GM19043 (cell line): ENCODE measurements around the gene LGR5.

Experiments used
- ATAC-seq: cut with Tn5 transposase; IDR thresholded peaks from one replicate; pipeline ENCODE4 v1.9.1; 2021; ENCODE audit warnings: low read depth; ENCODE audit not compliant: unreplicated experiment

Gene LGR5

GRCh38 chr12:71436696-71437095 lies 2.9 kb upstream of the LGR5 start:
- ATAC-seq, result no peak

- no peak for ATAC-seq
These were observed 782 bp upstream of the LGR5 start for GRCh38 chr12:71438670-71439361.

- ATAC-seq, result no peak
These were observed 311 bp upstream of the LGR5 start for GRCh38 chr12:71439362-71439612.

GRCh38 chr12:71440345-71440762 lies 756 bp downstream of the LGR5 start:
- ATAC-seq, result no peak

- peak; percentile 56 for ATAC-seq
These were observed 1.5 kb downstream of the LGR5 start for GRCh38 chr12:71440763-71441748.

- ATAC-seq, result no peak
These were observed 2.4 kb downstream of the LGR5 start for GRCh38 chr12:71441836-71442566.

GRCh38 chr12:71442567-71442931 lies 3.0 kb downstream of the LGR5 start:
- ATAC-seq, result no peak

- ATAC-seq, result no peak
These were observed 5.5 kb downstream of the LGR5 start for GRCh38 chr12:71445071-71445470.

GRCh38 chr12:71447691-71448132 lies 8.1 kb downstream of the LGR5 start:
- ATAC-seq, result no peak

- ATAC-seq, result no peak
These were observed 8.6 kb downstream of the LGR5 start for GRCh38 chr12:71448150-71448581.

- ATAC-seq, result no peak
These were observed 9.9 kb downstream of the LGR5 start for GRCh38 chr12:71449373-71450070.

- ATAC-seq, result no peak
These were observed 12.4 kb downstream of the LGR5 start for GRCh38 chr12:71452006-71452405.

- no peak for ATAC-seq
These were observed 15.6 kb downstream of the LGR5 start for GRCh38 chr12:71455028-71455737.

- no peak for ATAC-seq
These were observed 16.7 kb downstream of the LGR5 start for GRCh38 chr12:71456316-71456715.

GRCh38 chr12:71456990-71457389 lies 17.4 kb downstream of the LGR5 start:
- no peak for ATAC-seq

GRCh38 chr12:71460318-71460717 lies 20.7 kb downstream of the LGR5 start:
- no peak for ATAC-seq

GRCh38 chr12:71460850-71461609 lies 21.4 kb downstream of the LGR5 start:
- no peak for ATAC-seq

GRCh38 chr12:71461787-71462328 lies 22.3 kb downstream of the LGR5 start:
- no peak for ATAC-seq

GRCh38 chr12:71465796-71466195 lies 26.2 kb downstream of the LGR5 start:
- ATAC-seq, result no peak
